ENCODE results near the gene TNFAIP2.

TNFAIP2 gene, protein sequence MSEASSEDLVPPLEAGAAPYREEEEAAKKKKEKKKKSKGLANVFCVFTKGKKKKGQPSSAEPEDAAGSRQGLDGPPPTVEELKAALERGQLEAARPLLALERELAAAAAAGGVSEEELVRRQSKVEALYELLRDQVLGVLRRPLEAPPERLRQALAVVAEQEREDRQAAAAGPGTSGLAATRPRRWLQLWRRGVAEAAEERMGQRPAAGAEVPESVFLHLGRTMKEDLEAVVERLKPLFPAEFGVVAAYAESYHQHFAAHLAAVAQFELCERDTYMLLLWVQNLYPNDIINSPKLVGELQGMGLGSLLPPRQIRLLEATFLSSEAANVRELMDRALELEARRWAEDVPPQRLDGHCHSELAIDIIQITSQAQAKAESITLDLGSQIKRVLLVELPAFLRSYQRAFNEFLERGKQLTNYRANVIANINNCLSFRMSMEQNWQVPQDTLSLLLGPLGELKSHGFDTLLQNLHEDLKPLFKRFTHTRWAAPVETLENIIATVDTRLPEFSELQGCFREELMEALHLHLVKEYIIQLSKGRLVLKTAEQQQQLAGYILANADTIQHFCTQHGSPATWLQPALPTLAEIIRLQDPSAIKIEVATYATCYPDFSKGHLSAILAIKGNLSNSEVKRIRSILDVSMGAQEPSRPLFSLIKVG

DNA sequence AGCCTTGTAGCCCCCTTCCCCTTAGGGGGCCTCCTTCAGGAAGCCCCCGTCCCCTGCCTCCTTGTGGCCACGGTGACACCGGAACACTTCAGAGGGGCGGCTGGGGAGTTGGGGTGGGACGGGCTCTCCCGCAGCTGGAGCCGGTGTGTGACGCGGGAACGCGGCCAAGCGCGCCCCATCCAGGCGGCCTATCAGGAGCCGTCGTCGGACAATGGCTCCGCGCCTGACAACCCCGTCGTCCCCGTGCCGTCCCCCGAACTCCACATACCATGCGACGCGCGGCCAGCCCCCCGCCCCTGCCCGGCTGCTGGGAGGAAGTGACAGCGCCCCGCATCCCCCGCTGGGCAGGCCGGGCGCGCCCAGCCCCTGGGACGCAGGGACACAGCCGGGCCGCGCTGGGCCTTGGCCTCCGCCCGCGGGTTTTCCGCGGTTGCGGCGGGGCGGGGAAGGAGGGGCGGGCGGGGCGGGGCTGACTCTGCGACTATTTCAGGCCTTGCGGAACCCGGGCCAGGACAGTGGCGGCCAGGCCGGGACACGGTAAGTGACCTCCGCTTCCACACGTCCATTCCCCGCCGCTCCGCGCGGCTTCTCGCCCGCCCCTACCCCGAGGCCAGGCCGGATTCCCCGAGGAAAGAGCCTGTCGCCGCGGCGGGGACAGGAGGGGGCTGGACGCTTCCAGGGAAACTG is at the start of gene TNFAIP2:
TSS of gene TNFAIP2 (plus strand) at position 515 of the 687 bp plus-strand sequence. CDS start 2,997 bp downstream, outside the sequence.
- no peak for FAIRE-seq
- no peak for DNase-seq (ENCODE audit: extremely low spot score, insufficient read length, low read depth)

DNA sequence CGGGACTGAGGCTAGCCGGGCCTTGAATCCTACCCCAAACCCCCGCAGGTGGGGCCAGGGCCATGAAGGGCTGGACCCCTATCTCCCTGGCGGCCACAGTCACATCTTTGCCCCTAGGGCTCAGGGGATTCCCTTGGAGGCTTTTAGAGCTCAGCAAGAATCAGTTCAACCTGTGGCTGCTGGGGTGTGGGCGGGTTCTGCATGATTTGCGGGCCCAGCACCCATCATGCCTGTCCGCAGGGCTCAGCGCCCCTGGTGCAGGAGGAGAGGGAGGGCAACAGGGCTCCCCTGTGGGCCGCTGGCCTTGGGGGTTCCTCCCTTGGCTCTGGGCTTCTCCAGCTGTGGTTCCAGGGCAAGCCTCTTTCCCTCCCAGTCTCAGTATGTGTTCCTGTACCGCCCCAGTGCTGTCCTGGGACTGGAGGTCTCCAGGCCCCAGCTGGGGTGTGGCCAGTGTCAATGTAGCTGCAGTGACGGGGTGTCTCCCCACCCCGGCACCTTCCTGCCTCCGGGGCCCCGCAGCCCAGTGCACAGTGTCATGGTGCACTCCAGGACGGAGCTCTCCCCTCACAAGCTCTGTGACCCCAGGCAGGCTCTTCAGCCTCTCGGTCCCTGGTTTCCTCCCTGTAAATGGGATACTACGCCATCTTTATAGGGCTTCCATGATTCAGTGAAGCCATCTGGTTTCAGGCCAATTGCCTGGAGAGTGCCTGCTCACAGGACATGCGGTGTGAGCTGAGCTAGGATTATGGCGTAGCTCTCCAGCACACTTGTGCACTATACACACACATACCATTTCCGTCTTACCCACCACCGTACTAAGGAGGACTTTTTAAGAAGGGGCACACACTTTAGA is 49.2 kb upstream of the TNFAIP2 start:
- FAIRE-seq (no peak), DNase-seq (ENCODE audit: extremely low spot score, insufficient read length, low read depth) (no peak)

DNA sequence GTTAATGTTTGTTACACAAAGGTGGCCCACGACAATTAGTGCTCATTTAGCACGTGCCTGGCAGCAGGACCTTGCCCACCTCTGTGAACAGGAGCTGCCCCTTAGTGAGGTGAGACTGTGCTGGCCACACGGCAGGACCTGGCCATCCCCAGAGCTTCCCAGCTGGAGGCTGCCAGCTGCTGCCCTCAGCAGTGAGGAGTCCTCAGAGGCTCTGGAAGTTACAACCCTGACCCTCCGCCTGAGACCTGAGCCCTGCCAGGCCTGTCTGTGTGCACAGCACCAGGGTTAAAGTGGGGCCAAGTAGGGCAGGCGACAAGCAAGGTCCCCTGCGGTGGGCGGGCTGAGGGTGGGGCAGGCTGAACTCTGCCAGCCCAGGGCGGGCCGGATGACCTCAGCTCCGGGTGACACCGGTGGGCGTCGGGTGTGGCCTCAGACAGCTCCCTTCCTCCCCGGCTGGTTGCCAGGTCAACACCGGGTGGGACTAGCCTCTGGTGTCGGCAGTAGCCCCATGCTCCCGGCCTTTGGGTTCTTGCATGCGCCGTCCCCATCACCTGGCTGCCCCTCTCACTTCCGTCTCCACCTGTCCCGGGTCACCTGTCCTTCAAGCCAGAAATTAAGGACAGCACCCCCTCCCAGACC is 48.4 kb upstream of the TNFAIP2 start:
- no peak for DNase-seq (ENCODE audit: extremely low spot score, insufficient read length, low read depth)
- FAIRE-seq = no peak

DNA sequence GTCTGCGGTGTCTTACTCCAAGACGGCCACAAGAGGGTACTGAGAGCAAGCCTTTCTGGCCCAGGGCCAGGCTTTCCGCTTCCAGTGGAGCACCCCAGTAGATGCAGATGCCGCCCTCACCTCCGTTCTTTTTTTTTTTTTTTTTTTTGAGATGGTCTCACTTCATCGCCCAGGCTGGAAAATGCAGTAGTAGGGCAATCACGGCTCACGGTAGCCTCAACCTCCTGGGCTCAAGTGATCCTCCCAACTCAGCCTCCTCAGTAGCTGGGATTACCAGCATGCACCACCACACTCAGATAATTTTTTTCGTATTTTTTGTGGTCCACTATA is 44.9 kb upstream of the TNFAIP2 start:
- peak; percentile 67 for DNase-seq (ENCODE audit: extremely low spot score, insufficient read length, low read depth)
- FAIRE-seq = peak; percentile 92

DNA sequence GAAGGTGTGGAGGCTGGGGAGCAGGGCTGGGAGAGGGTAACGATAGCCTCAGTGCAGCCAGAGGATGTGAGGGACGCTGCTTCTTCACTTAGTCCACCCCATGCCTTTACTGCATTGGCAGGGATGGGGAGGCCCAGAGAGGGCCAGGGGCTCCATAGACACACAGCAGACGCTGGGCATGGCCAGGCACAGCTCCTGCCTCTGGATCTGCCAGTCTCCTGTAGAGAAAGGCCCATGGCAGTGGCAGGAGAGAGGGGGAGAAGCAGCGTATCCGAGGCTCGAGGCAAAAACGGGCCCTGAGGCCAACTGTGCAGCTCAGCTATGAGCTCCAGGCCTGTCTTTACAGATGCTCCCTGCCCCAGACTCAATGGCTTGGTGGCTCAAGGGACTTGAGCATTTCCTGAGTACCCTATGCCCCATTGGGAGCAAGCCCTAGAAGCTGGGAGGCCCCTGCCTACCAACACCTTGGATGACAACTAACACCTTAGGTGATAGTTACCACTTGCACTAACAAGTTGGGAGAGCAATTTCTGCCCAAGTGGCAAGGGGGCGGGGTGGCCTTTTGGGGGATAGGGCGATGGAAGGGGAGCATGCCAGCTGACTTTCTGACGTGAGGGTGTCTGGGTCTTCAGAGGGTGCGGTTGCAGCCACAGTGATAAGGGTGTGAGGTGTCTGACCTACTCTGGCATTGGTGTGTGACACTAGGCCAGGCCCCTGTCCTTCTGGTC is 44.2 kb upstream of the TNFAIP2 start:
- FAIRE-seq (no peak), DNase-seq (ENCODE audit: extremely low spot score, insufficient read length, low read depth) (no peak)

DNA sequence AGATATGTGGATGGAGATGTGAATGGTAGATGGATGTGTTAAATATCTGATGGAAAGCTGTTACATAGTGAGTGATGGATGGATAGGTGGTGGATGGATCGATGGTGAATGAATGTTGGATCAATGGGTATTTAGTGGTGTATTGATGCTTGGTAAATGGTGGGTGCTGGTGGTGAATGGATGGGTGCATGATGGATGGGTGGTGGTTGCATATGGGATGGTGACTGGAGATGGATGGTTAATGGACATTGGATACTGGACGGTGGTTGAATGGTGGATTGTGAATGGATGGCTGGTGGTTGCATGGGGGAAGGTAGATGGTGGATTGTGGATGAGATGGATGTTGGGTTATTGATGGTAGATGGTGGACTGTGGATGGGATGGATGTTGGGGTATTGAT is 41.3 kb upstream of the TNFAIP2 start:
- no peak for FAIRE-seq
- DNase-seq (ENCODE audit: extremely low spot score, insufficient read length, low read depth) = no peak

DNA sequence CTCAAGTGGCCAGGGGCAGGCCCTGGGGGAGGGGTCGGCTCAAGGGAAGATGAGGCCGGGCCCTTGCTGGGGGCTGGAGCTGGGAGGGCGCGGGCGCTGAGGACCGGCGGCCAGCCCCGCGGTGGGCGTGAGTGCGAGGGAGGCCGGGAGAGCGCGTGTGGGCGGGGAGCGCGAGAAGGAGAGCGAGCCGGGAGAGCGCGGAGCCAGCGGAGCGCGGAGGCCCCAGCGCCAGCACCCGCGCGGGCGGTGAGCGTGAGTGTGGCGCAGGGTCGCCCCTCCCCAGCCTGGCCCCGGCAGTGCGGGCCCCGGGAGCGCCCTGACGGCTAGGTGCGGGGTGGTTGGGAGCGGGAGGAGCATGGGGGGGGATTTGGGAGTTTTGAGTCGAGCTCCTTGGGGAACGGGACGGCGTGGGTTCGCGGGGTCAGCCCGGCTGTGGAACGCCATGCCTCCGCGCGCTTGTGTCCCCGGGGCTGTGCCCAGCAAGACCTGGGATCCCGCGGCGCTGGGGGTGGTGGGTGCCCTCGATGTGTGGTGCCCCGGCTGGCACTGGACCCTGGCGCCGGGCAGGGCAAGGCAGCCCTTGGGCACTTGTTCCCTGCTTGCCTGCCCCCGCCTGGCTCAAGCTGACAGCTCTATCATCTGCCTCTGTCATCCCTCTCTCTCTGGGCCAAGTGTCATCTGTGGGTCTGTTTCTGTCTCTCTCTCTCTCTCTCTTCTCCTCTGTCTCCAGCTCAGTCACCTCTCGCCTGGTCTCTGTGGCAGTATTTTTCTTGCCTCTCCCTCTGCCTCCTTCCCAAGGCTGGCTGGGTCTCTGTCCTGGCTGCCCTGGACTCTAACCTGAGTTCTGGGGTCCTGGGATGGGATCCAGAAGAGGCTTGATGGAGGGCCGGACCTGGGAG is 39.0 kb upstream of the TNFAIP2 start, which contains the start of gene LBHD2:
TSS of gene LBHD2 (plus strand) at position 190 of the 899 bp plus-strand sequence. CDS start 1,803 bp downstream, outside the sequence.
- no peak for FAIRE-seq
- no peak for DNase-seq (ENCODE audit: extremely low spot score, insufficient read length, low read depth)

DNA sequence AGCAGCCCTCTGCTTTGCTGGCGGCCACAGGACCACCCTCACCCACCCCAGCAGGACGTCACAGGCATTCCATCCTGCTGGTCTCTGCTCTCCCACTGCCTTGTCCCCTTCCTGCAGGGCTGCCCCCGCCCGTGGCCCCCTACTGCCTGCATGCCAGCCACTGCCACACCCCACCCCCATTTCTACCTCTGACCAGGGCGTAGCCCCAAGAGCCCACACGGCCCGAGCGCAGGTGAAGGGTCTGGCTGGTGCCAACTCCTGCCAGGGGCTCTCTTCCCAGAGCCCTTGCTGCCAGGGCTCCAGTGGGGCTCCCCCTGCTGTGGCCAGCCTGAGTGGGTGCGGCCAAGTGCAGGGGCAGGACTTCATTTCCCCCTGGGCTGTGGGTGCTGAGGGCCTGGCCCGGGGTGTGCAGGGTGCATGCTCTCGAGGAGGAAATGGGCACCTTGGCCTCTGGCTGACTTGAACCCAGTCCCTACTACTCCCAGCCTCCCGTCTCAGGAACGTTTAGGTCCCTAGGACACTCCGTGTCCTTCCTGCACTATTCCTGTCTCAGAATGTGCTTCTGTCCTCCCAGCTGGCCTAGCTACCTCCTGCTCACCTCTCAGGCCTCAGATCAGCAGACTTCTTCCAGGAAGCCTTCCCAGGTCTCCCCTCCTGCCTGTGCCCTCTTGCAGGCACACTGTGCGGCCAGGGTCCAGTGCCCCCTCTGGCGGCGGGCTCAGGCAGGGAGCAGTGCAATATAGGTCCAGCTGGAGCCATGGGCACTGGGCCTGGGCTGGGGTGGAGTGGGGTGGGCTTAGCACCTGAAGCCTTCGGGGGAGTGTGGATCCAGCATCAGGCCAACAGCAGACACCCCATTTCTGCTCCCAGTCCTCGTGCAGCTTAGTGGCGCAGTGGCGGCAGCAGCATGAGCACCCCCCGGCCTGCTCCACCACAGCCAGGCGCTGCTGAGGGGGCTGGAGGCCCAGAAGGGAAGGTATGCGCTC is 37.9 kb upstream of the TNFAIP2 start:
- FAIRE-seq = no peak
- no peak for DNase-seq (ENCODE audit: extremely low spot score, insufficient read length, low read depth)

DNA sequence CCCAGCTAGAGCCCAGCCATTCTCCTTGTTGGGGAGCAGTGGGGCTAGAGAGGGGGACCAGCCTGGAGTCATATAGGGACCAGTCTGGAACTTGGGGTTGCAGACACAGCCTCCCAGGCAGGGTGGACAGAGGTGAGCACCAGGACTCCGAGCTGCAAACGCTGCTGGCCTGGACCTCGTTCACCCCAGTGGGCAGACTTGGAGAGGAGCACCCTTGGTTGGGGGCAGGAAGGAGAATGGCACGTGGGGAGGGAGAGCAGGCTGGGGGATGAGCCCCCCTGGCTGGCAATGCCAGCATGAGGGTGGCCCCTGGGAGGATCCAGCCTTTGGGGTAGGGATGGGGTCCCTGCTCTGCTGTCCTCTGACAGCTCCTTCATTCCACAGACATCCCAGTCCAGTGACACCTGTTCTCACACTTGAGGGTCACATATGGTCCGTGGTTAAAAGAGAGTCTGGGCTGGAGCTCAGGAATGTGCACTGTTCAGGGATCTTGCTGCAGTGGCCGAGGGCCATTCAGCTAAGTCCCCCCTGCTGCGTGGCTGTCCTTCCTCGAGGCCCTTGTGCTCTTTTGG is 36.4 kb upstream of the TNFAIP2 start:
- FAIRE-seq = no peak
- no peak for DNase-seq (ENCODE audit: extremely low spot score, insufficient read length, low read depth)

DNA sequence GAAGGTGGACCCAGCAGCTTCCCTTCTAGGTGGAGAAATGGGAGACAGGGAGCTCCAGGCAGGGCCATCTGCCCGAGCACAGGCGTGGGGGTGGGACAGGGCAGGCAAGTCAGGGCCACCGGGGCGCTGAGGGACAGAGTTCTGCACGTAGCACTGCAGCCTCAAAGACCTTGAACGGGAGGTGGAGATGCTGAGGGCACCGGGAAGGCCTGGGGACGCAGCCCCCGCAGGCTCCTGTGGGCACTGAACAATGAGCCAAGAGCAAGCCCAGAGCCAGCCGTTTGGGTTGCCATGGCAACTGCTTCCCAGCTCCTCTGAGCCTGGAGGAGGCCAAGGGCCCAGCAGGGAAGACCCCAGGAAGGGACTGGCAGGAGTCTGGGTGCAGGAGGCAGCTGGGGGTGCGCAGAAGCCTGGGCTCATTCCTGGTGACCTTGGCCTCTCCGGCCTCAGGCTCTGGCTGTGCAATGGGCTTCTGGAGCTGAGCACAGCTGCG is 35.9 kb upstream of the TNFAIP2 start:
- FAIRE-seq (no peak), DNase-seq (ENCODE audit: extremely low spot score, insufficient read length, low read depth) (no peak)

DNA sequence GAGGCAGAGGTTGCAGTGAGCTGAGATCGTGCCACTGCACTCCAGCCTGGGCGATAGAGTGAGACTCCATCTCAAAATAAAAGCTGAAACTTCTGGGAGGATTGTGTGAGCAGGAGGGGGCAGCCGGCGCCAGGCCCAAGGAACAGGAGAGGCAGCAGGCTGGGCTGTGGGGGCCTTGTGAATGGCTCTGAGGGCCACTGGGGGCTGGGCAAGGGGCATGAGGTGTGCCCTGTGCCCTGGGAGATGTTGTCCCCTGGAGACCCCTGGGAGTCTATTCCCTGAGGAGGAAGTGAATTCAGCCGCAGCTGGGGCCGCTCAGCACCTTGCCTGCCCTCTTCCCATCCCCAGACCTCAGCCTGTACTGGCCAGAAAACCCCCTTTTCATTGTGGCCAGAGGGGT is 34.3 kb upstream of the TNFAIP2 start:
- DNase-seq (ENCODE audit: extremely low spot score, insufficient read length, low read depth) = no peak
- FAIRE-seq = no peak

DNA sequence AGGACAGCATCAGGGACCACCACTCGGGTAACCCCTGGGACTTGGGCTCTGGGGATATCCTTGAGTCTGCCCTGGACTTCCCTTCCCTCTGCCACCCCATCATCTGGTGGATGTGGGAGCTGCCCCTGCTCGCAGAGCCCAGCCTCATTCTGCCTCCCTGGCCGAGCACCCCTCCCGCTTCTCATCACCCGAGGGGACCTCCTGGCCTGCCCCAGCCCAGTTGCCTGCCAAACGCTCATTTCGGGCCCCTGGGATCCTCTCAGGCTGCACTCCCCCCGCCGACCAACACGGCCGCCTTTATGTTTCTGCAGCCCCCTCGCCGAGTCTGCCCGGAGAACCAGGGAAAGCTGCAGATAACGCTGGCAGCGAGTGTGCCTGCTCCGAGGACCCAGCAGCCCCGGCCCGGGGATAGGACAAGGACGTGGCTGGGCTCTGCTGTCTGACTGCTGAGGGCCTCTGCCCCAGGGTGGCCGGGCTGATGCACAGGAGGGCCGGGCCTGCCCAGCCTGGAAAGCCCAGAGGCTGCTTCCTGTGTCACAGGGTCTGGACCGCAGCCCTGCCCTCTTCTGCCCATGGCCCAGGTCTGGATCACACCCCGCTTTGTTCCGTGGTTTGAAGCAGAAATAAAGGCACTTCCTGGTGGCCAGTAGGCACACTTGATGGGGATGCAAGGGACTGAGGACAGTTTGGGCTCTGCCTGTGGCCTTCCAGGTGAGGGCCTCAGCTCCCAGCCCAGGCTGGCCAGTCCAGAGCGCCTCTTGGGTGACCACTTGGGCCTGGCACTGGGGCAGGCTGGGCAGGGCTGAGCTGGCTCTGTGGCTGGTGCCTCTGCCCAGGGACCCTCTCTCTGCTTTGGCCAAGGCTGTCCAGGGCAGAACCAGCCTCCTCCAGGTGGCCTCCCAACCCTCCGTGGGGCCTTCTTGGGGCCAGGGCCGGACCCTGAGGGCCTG is 33.6 kb upstream of the TNFAIP2 start:
- no peak for FAIRE-seq
- DNase-seq (ENCODE audit: extremely low spot score, insufficient read length, low read depth) = no peak

DNA sequence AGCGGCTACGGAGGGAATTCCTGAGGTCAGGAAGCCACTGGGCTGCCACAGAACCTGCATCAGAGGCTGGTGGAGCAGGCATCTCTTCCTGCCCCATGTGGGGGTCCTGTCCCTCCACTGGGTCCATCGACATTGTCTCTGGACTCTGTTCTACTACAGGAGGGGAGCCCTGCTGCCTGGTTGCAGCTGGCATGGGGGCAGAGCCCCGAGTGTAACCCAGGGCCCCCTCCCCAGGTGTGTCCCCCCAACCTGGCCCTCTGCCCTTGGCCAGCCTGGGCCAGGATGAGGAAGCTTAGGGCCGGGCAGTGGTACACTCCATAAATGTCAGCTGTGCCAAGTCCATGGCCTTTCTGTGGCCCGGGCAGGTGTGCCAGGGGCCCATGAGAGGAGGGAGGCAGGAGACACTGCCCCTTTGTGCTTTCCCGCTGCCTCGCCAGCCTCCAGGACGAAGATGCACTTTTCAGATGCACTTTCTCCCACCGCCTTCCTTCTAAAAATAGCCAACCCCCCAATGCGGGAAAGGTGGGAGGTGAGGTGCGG is 32.7 kb upstream of the TNFAIP2 start:
- DNase-seq (ENCODE audit: extremely low spot score, insufficient read length, low read depth) (no peak), FAIRE-seq (no peak)

DNA sequence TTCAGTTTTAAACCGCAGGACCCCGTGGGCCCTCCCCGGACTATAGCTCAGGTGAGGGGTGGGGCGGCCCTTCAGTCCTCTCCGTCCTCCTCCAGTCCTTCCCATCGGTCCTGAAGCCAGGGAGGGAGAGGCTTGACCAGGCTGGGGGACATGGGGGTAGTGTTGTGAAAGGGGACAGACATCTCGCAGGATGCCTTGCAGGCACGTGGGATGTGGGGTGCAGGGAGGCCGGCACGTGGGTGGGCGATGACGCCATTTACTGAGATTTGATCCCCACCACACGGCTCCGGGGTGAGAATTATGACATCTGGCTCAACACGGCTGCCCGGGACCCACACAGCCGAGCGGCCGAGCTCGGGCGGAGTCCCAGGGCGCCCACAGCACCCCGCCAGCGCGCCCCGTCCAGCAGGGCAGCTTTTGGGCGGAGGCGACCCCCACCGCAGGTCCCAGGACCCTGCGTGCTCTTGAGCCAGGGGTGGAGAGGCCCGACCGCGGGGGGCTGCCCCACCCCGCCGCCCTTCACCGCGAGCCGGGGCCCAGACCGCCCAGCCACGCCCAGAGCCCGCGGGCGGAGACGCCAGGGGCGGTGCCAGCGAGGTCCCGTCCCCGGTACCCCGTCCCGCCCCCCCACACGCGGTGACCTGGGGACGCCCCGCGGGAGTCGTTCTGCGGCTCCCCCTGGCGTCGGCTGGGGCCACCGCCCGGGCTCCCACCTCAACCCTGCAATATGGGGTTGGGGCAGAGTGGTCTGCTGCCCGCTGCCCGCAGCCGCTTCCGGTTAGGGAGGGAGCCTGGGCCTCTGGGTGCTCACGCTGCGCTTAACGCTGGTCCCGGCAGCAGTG is 32.0 kb upstream of the TNFAIP2 start:
- DNase-seq (ENCODE audit: extremely low spot score, insufficient read length, low read depth) = peak; percentile 84
- peak; percentile 24 for FAIRE-seq
